ENCODE results near the gene KLHL26. TPM values are rescaled to one million over a fixed set of nuclear protein-coding genes. Genes with fewer than 3 reads are reported as not detected.

Gene KLHL26
- total RNA-seq, 1 experiment from 2014 or later: 17.1 TPM

DNA sequence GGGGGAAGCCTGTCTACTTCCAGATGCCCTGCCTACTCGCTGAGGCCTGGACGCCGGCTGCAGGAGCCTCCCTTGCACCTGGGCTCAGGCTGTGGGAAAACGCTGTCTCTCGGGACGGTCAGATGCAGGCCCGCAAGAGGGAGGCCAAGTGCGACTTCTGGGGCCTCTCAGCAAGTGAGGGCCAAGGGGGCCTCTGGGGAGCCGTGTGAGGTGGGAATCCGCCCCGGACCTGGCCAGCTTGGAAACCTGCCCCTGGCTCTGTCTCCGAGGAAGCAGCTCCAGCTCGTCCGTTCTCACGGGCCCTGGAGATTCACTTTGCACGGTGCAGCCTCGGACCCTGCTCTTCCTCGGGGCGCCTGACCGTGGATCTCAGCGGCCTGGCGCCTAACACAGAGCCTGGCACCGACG lies 35.2 kb downstream of the KLHL26 start:
- POLR2A ChIA-PET: no interaction called here
- Histone ChIP-seq H3K79me2 (ENCODE audit: insufficient read depth, low read length) (no peaks in the 10 kb centered on the region), H3K36me3 (ENCODE audit: control insufficient read depth in 1 of 2, insufficient read depth in 2 of 2, low read length in 2 of 2) (no peaks in the 10 kb centered on the region; a peak in 1 of 4 replicates), H3K27me3 (ENCODE audit: insufficient read depth, low read length) (no peaks in the 10 kb centered on the region), H3K9me3 (ENCODE audit: control insufficient read depth in 1 of 2, insufficient read depth in 1 of 2, low read depth in 1 of 2, low read length in 2 of 2) (no peaks in the 10 kb centered on the region), H3K27ac (ENCODE audit: low read depth, low read length) (no peak overlapping the region), H3K9me2 (ENCODE audit: insufficient read depth) (no peaks in the 10 kb centered on the region), H3K9ac (ENCODE audit: low read length) (no peak overlapping the region), H4K20me1 (ENCODE audit: insufficient read depth) (no peaks in the 10 kb centered on the region), H3K4me1 (ENCODE audit: control insufficient read depth in 1 of 2, insufficient read depth in 2 of 2, low read length in 2 of 2) (peaks cover 5 to 11% of the 10 kb centered on the region in 2 experiments; a peak in 3 of 4 replicates), H2AFZ (ENCODE audit: low read depth, low read length, poor library complexity, severe bottlenecking) (no peak overlapping the region), H3K4me2 (ENCODE audit: low read length) (no peak overlapping the region), H3K4me3 (replicated peaks in 1 of 2; ENCODE audit: low read depth in 1 of 2, low read length in 2 of 2) (no peak overlapping the region)
- CTCF ChIA-PET: interaction anchor here (0.6 kb wide), 1 partner anchor 115 kb away, joined by 3 read pairs; no protein-coding TSS in a partner anchor
- ATAC-seq (peak; percentile 8; the same call in 1 of the 2 replicates), DNase-seq (ENCODE audit: low read depth, low spot score) (no peak)
- no TSS peak for BruUV-seq (replicated peaks)
- TF ChIP-seq EZH2 (IDR thresholded peaks at IDR 0.05) (no peak), SIN3A (IDR thresholded peaks at IDR 0.05; ENCODE audit: low read depth) (no peak)
- intact Hi-C loops (cut with micrococcal nuclease): no loop called here
- RAD21 ChIA-PET (ENCODE audit: low non-redundant PET in 1 of 2, low total read pairs in 2 of 2, uncharacterized antibody in 2 of 2, unreplicated experiment in 2 of 2): no interaction called here

DNA sequence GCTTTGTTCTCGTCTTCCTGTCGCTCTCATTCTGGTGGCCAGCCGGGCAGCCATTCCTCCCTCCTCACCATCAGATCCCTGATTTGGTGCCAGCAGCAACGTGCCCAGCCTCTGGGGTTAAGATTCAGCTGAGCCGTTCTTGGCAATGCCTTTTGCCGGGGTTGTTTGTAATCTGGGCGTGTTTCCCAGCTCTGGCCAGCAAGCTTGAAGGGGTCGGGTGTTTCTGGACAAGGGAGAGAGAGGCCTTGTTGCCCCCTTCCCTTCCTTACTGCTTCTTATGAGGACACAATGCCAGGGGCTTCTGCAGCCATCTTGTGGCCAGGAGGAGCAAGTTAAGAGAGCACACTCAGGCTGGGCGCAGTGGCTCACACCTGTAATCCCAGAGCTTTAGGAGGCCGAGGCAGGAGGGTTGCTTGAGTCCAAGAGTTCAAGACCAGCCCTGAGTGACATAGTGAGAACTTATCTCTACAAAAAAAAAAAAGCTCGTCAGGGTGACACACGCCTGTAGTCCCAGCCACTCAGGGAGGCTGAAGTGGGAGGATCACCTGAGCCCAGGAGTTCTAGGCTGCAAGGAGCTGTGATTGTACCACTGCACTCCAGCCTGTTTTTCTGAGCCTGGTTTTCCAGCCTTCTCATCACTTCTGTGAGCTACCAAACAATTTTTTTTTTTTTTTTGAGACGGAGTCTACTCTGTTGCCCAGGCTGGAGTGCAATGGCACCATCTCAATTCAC lies 35.9 kb downstream of the KLHL26 start:
- no peak overlapping the region for H2AFZ ChIP-seq (ENCODE audit: low read depth, low read length, poor library complexity, severe bottlenecking)
- TF ChIP-seq RAD21 (IDR thresholded peaks at IDR 0.05; ENCODE audit: low read depth) (peak; percentile 73), SP1 (IDR thresholded peaks at IDR 0.05; ENCODE audit: low read depth) (no peak), ZFX (IDR thresholded peaks at IDR 0.05) (no peak), TCF7L2 (IDR thresholded peaks at IDR 0.05; ENCODE audit: borderline replicate concordance, extremely low read depth, insufficient read depth, insufficient read length) (no peak)
- TF ChIP-seq, protein P1, sequence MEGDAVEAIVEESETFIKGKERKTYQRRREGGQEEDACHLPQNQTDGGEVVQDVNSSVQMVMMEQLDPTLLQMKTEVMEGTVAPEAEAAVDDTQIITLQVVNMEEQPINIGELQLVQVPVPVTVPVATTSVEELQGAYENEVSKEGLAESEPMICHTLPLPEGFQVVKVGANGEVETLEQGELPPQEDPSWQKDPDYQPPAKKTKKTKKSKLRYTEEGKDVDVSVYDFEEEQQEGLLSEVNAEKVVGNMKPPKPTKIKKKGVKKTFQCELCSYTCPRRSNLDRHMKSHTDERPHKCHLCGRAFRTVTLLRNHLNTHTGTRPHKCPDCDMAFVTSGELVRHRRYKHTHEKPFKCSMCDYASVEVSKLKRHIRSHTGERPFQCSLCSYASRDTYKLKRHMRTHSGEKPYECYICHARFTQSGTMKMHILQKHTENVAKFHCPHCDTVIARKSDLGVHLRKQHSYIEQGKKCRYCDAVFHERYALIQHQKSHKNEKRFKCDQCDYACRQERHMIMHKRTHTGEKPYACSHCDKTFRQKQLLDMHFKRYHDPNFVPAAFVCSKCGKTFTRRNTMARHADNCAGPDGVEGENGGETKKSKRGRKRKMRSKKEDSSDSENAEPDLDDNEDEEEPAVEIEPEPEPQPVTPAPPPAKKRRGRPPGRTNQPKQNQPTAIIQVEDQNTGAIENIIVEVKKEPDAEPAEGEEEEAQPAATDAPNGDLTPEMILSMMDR (IDR thresholded peaks at IDR 0.05 in 2 of 3, conservative IDR thresholded peaks at IDR 0.05 in 1 of 3; ENCODE audit: borderline replicate concordance in 1 of 3, insufficient read depth in 1 of 3, low read depth in 2 of 3, low read length in 2 of 3): peak; percentile 32 to 44 (median 36); a peak in 4 of 6 replicates
- no peak overlapping the region for H3K27ac ChIP-seq (ENCODE audit: low read depth, low read length)
- ChIA-PET POLR2A (interaction anchor here (0.7 kb wide), 1 partner anchor 188 kb away, joined by 3 read pairs; no protein-coding TSS in a partner anchor), CTCF (interaction anchor here (1.1 kb wide), 1 partner anchor 79 kb away, joined by 5 read pairs; no protein-coding TSS in a partner anchor), RAD21 (ENCODE audit: low non-redundant PET in 1 of 2, low total read pairs in 2 of 2, uncharacterized antibody in 2 of 2, unreplicated experiment in 2 of 2) (no interaction called here)
- H3K4me3 ChIP-seq (replicated peaks in 1 of 2; ENCODE audit: low read depth in 1 of 2, low read length in 2 of 2): no peak overlapping the region
- ATAC-seq: peak; percentile 69
- no peaks in the 10 kb centered on the region; a peak in 1 of 4 replicates for H3K36me3 ChIP-seq (ENCODE audit: control insufficient read depth in 1 of 2, insufficient read depth in 2 of 2, low read length in 2 of 2)
- no peaks in the 10 kb centered on the region for H4K20me1 ChIP-seq (ENCODE audit: insufficient read depth)
- no peak overlapping the region for H3K9ac ChIP-seq (ENCODE audit: low read length)
- BruUV-seq (replicated peaks): no TSS peak
- intact Hi-C loops (cut with micrococcal nuclease): no loop called here
- DNase-seq (ENCODE audit: low read depth, low spot score): no peak
- H3K4me1 ChIP-seq (ENCODE audit: control insufficient read depth in 1 of 2, insufficient read depth in 2 of 2, low read length in 2 of 2): peaks cover 11 to 18% of the 10 kb centered on the region in 2 experiments; a peak in 3 of 4 replicates
- H3K9me2 ChIP-seq (ENCODE audit: insufficient read depth): no peaks in the 10 kb centered on the region
- H3K9me3 ChIP-seq (ENCODE audit: control insufficient read depth in 1 of 2, insufficient read depth in 1 of 2, low read depth in 1 of 2, low read length in 2 of 2): no peaks in the 10 kb centered on the region
- no peaks in the 10 kb centered on the region for H3K27me3 ChIP-seq (ENCODE audit: insufficient read depth, low read length)
- H3K4me2 ChIP-seq (ENCODE audit: low read length): no peak overlapping the region
- no peaks in the 10 kb centered on the region for H3K79me2 ChIP-seq (ENCODE audit: insufficient read depth, low read length)

All from HCT116 (cell line).